Naive thymus-derived CD8-positive, alpha-beta T cell (primary cell): ENCODE data around the gene GRAMD4. TPM values are rescaled to one million over a fixed set of nuclear protein-coding genes. Genes with fewer than 3 reads are reported as not detected.

ENCODE experiments used
- ATAC-seq, 2 donors: fragments of 150-1000 bp; cut with Tn5 transposase in 1 of 2; sonication (Bioruptor Pico), chemical (Tn5 transposase) in 1 of 2; 1 replicate in 1 of 2; 2 replicates in 1 of 2; pipeline ENCODE4 v1.10.0; 2021; ENCODE audit warnings: mild to moderate bottlenecking in 2 of 2, moderate library complexity in 2 of 2
- POLR2A ChIA-PET: fragments of 350-600 bp; sonication (Branson Sonifier 250); formaldehyde crosslinking; loops from one replicate; lab custom pipeline; 2021; ENCODE audit warnings: antibody characterized with exemption; lab: Charles Lee
- DNase-seq, 10 donors: peaks; one replicate each; pipeline versions ENCODE4 v3.0.0 to v3.0.0-alpha.2; 2020 to 2022
- H3K27ac Mint-ChIP-seq, 10 donors: one replicate each; pipeline ENCODE4 v1.8.0; 2020 to 2022; ENCODE audit warnings: mild to moderate bottlenecking in 10 of 10, mixed read lengths in 10 of 10, moderate library complexity in 4 of 10, inconsistent platforms in 1 of 10
- H3K27me3 Mint-ChIP-seq, 5 donors: one replicate each; pipeline ENCODE4 v1.8.0; 2021 to 2022; ENCODE audit warnings: mixed read lengths in 5 of 5
- H3K36me3 Mint-ChIP-seq, 3 donors: one replicate each; pipeline ENCODE4 v1.8.0; 2020 to 2022; ENCODE audit warnings: mixed read lengths in 3 of 3, mild to moderate bottlenecking in 2 of 3, inconsistent platforms in 1 of 3
- H3K4me1 Mint-ChIP-seq, 4 donors: one replicate each; pipeline ENCODE4 v1.8.0; 2021 to 2022; ENCODE audit warnings: mixed read lengths in 4 of 4
- H3K4me3 Mint-ChIP-seq, 10 donors: one replicate each; pipeline ENCODE4 v1.8.0; 2020 to 2022; ENCODE audit warnings: mild to moderate bottlenecking in 10 of 10, mixed read lengths in 10 of 10, moderate library complexity in 6 of 10, inconsistent platforms in 1 of 10
- H3K9me3 Mint-ChIP-seq, 9 donors: one replicate each; pipeline ENCODE4 v1.8.0; 2020 to 2022; ENCODE audit warnings: mixed read lengths in 9 of 9, mild to moderate bottlenecking in 3 of 9, inconsistent platforms in 1 of 9, moderate library complexity in 1 of 9
- polyA plus RNA-seq, 3 donors: library from polyadenylated mRNA; unstranded; fragments of 300-500 nt; fragmentation: Illumina TruSeq; gene quantifications; one replicate each; pipeline ENCODE4 v1.2.3, GENCODE V29; 2021
- total RNA-seq, 8 experiments: library from RNA in 2 of 8; stranded (reverse) in 2 of 8; gene quantifications; one replicate each; pipeline ENCODE4 v1.2.3 and lab custom pipeline; 2021 to 2026

Gene GRAMD4
- total and polyA plus RNA-seq, 5 experiments from 2014 or later = 2.8 to 7.6 (median 4.1) TPM

- no peak overlapping the region for H3K4me3 Mint-ChIP-seq
- H3K4me1 Mint-ChIP-seq = peaks cover 9 to 21% (median 13%) of the 10 kb centered on the region in 4 donors
- H3K27me3 Mint-ChIP-seq = peaks cover 0 to 3% (median 0%) of the 10 kb centered on the region in 5 donors
- POLR2A ChIA-PET = interaction anchor here (0.8 kb wide), 1 partner anchor 76 kb away, joined by 4 read pairs; no protein-coding TSS in a partner anchor
- DNase-seq = no peak
- H3K9me3 Mint-ChIP-seq = no peaks in the 10 kb centered on the region
- H3K36me3 Mint-ChIP-seq = no peaks in the 10 kb centered on the region
- H3K27ac Mint-ChIP-seq = no peak overlapping the region
- no peak for ATAC-seq
Observed at GRCh38 chr22:46606886-46607285, 13.3 kb upstream of the GRAMD4 start.

- Mint-ChIP-seq H3K4me1 (peaks cover 14 to 25% (median 19%) of the 10 kb centered on the region in 4 donors), H3K36me3 (no peaks in the 10 kb centered on the region), H3K27me3 (peaks cover 0 to 6% (median 0%) of the 10 kb centered on the region in 5 donors), H3K9me3 (no peaks in the 10 kb centered on the region), H3K27ac (no peak overlapping the region), H3K4me3 (no peak overlapping the region)
- ATAC-seq (no peak), DNase-seq (no peak)
- POLR2A ChIA-PET = interaction anchor here (0.8 kb wide), 1 partner anchor 75 kb away, joined by 4 read pairs; no protein-coding TSS in a partner anchor
Observed at GRCh38 chr22:46607483-46608114, 12.6 kb upstream of the GRAMD4 start.

GRCh38 chr22:46609175-46609690 lies 11.0 kb upstream of the GRAMD4 start:
- Mint-ChIP-seq H3K27ac (no peak overlapping the region), H3K4me3 (no peak overlapping the region), H3K4me1 (peaks cover 16 to 33% (median 29%) of the 10 kb centered on the region in 4 donors), H3K36me3 (no peaks in the 10 kb centered on the region), H3K9me3 (no peaks in the 10 kb centered on the region), H3K27me3 (peaks cover 0 to 14% (median 0%) of the 10 kb centered on the region in 5 donors)
- POLR2A ChIA-PET = interaction anchor here (1.5 kb wide), 1 partner anchor 11 kb away, joined by 5 read pairs; no protein-coding TSS in a partner anchor
- ATAC-seq = no peak
- DNase-seq = no peak

- POLR2A ChIA-PET = interaction anchor here (1.5 kb wide), 1 partner anchor 11 kb away, joined by 5 read pairs; no protein-coding TSS in a partner anchor
- no peaks in the 10 kb centered on the region for H3K9me3 Mint-ChIP-seq
- H3K4me3 Mint-ChIP-seq = no peak overlapping the region
- peaks cover 13 to 35% (median 27%) of the 10 kb centered on the region in 4 donors for H3K4me1 Mint-ChIP-seq
- ATAC-seq (no peak), DNase-seq (no peak)
- H3K27me3 Mint-ChIP-seq = peaks cover 0 to 14% (median 0%) of the 10 kb centered on the region in 5 donors
- no peak overlapping the region for H3K27ac Mint-ChIP-seq
- H3K36me3 Mint-ChIP-seq = no peaks in the 10 kb centered on the region
Observed at GRCh38 chr22:46609724-46610201, 10.4 kb upstream of the GRAMD4 start.

GRCh38 chr22:46610356-46610755 lies 9.8 kb upstream of the GRAMD4 start:
- no peak for ATAC-seq

GRCh38 chr22:46611189-46611588 lies 9.0 kb upstream of the GRAMD4 start:
- no peak overlapping the region for H3K4me3 Mint-ChIP-seq
- POLR2A ChIA-PET = interaction anchor here (0.6 kb wide), 3 partner anchors 31 to 108 kb away, joined by 3 to 5 read pairs (median 3); no protein-coding TSS in a partner anchor
- H3K27ac Mint-ChIP-seq = no peak overlapping the region
- no peaks in the 10 kb centered on the region for H3K9me3 Mint-ChIP-seq
- H3K4me1 Mint-ChIP-seq = peaks cover 13 to 31% (median 25%) of the 10 kb centered on the region in 4 donors
- H3K27me3 Mint-ChIP-seq = peaks cover 0 to 14% (median 0%) of the 10 kb centered on the region in 5 donors
- ATAC-seq (no peak), DNase-seq (no peak)
- no peaks in the 10 kb centered on the region for H3K36me3 Mint-ChIP-seq

More at GRCh38 chr22:46610356-46610755, 9.8 kb upstream of the GRAMD4 start:
- Mint-ChIP-seq H3K27ac (no peak overlapping the region), H3K9me3 (no peaks in the 10 kb centered on the region), H3K36me3 (no peaks in the 10 kb centered on the region), H3K4me3 (no peak overlapping the region), H3K4me1 (peaks cover 13 to 32% (median 26%) of the 10 kb centered on the region in 4 donors), H3K27me3 (peaks cover 0 to 14% (median 0%) of the 10 kb centered on the region in 5 donors)
- DNase-seq = no peak
- POLR2A ChIA-PET = interaction anchor here (1.5 kb wide), 1 partner anchor 12 kb away, joined by 5 read pairs; no protein-coding TSS in a partner anchor

- ATAC-seq (no peak), DNase-seq (no peak)
- Mint-ChIP-seq H3K27ac (peak overlapping the region in 3 of 10 donors; percentile 35 to 76 (median 69)), H3K4me3 (peak overlapping the region in 9 of 10 donors; percentile 84 to 92 (median 88)), H3K9me3 (no peaks in the 10 kb centered on the region), H3K36me3 (no peaks in the 10 kb centered on the region), H3K4me1 (peaks cover 13 to 31% (median 25%) of the 10 kb centered on the region in 4 donors), H3K27me3 (peaks cover 0 to 14% (median 0%) of the 10 kb centered on the region in 5 donors)
- POLR2A ChIA-PET = interaction anchor here (0.7 to 1.0 kb wide), 2 partner anchors 20 to 43 kb away, joined by 3 read pairs; no protein-coding TSS in a partner anchor
Observed at GRCh38 chr22:46612341-46612903, 7.8 kb upstream of the GRAMD4 start.

- ATAC-seq = peak; percentile 31 to 45
- peaks cover 0 to 14% (median 0%) of the 10 kb centered on the region in 5 donors for H3K27me3 Mint-ChIP-seq
- no peaks in the 10 kb centered on the region for H3K9me3 Mint-ChIP-seq
- peak in 5 of 10 donors; percentile 17 to 43 (median 29) for DNase-seq
- H3K27ac Mint-ChIP-seq = peak overlapping the region; percentile 46 to 82 (median 68)
- H3K4me1 Mint-ChIP-seq = peaks cover 13 to 31% (median 25%) of the 10 kb centered on the region in 4 donors
- POLR2A ChIA-PET = interaction anchor here (0.5 to 1.0 kb wide), 2 partner anchors 11 to 21 kb away, joined by 3 to 8 read pairs; no protein-coding TSS in a partner anchor
- peak overlapping the region; percentile 79 to 92 (median 88) for H3K4me3 Mint-ChIP-seq
- no peaks in the 10 kb centered on the region for H3K36me3 Mint-ChIP-seq
Observed at GRCh38 chr22:46612904-46613605, 7.1 kb upstream of the GRAMD4 start.

- DNase-seq (no peak), ATAC-seq (peak in 1 of 2 donors; percentile 10)
- H3K27me3 Mint-ChIP-seq = peaks cover 0 to 14% (median 0%) of the 10 kb centered on the region in 5 donors
- peak overlapping the region in 9 of 10 donors; percentile 59 to 91 (median 73) for H3K27ac Mint-ChIP-seq
- H3K36me3 Mint-ChIP-seq = no peaks in the 10 kb centered on the region
- no peaks in the 10 kb centered on the region for H3K9me3 Mint-ChIP-seq
- peaks cover 13 to 31% (median 25%) of the 10 kb centered on the region in 4 donors for H3K4me1 Mint-ChIP-seq
- POLR2A ChIA-PET = interaction anchor here (0.5 to 1.3 kb wide), 3 partner anchors 9 to 22 kb away, joined by 3 to 8 read pairs (median 5); no protein-coding TSS in a partner anchor
- peak overlapping the region; percentile 79 to 92 (median 88) for H3K4me3 Mint-ChIP-seq
Observed at GRCh38 chr22:46613606-46614021, 6.6 kb upstream of the GRAMD4 start.

- H3K4me1 Mint-ChIP-seq = peaks cover 13 to 34% (median 25%) of the 10 kb centered on the region in 4 donors
- H3K9me3 Mint-ChIP-seq = no peaks in the 10 kb centered on the region
- ATAC-seq (peak; percentile 92 to 97), DNase-seq (peak; percentile 35 to 91 (median 78))
- peaks cover 0 to 14% (median 0%) of the 10 kb centered on the region in 5 donors for H3K27me3 Mint-ChIP-seq
- H3K36me3 Mint-ChIP-seq = no peaks in the 10 kb centered on the region
- H3K27ac Mint-ChIP-seq = peak overlapping the region; percentile 32 to 91 (median 73)
- H3K4me3 Mint-ChIP-seq = peak overlapping the region; percentile 79 to 92 (median 88)
- POLR2A ChIA-PET = interaction anchor here (0.6 to 1.3 kb wide), 2 partner anchors 9 to 22 kb away, joined by 3 to 5 read pairs; no protein-coding TSS in a partner anchor
Observed at GRCh38 chr22:46614025-46614931, 5.9 kb upstream of the GRAMD4 start.
